Hypothalamus (tissue), 51 donors: ENCODE measurements around the gene SIAH3.

ENCODE experiments used
- DNase-seq, 51 donors: peaks; one replicate each; lab custom pipeline; 2025; lab: John Stamatoyannopoulos, UW

The SIAH3 gene

GRCh38 chr13:45863709-45864590 is 12.4 kb upstream of the SIAH3 start:
- DNase-seq = peak in 9 of 51 donors; percentile 7 to 62 (median 26)

- no peak for DNase-seq
Observed at GRCh38 chr13:45861322-45861721, 9.8 kb upstream of the SIAH3 start.

- no peak for DNase-seq
Observed at GRCh38 chr13:45860240-45860639, 8.7 kb upstream of the SIAH3 start.

GRCh38 chr13:45859705-45860104 is 8.2 kb upstream of the SIAH3 start:
- DNase-seq = no peak

GRCh38 chr13:45852494-45852893 is 941 bp upstream of the SIAH3 start:
- peak in 1 of 51 donors; percentile 3 for DNase-seq

- DNase-seq = no peak
Observed at GRCh38 chr13:45851956-45852355, 403 bp upstream of the SIAH3 start.

GRCh38 chr13:45850027-45850613 is 1.4 kb downstream of the SIAH3 start:
- DNase-seq = no peak

- DNase-seq = no peak
Observed at GRCh38 chr13:45849408-45849807, 2.1 kb downstream of the SIAH3 start.

GRCh38 chr13:45847554-45848224 is 3.9 kb downstream of the SIAH3 start:
- no peak for DNase-seq

- no peak for DNase-seq
Observed at GRCh38 chr13:45846681-45847080, 4.9 kb downstream of the SIAH3 start.

GRCh38 chr13:45838171-45838745 is 13.3 kb downstream of the SIAH3 start:
- DNase-seq = peak in 1 of 51 donors; percentile 32

GRCh38 chr13:45837111-45837510 is 14.4 kb downstream of the SIAH3 start:
- no peak for DNase-seq

GRCh38 chr13:45834411-45834994 is 17.1 kb downstream of the SIAH3 start:
- DNase-seq = no peak

GRCh38 chr13:45833663-45834375 is 17.7 kb downstream of the SIAH3 start:
- DNase-seq = peak in 13 of 51 donors; percentile 15 to 67 (median 35)

GRCh38 chr13:45833242-45833641 is 18.3 kb downstream of the SIAH3 start:
- no peak for DNase-seq

GRCh38 chr13:45831851-45832250 is 19.7 kb downstream of the SIAH3 start:
- no peak for DNase-seq

GRCh38 chr13:45830121-45830520 is 21.4 kb downstream of the SIAH3 start:
- DNase-seq = no peak

- no peak for DNase-seq
Observed at GRCh38 chr13:45828256-45828968, 23.1 kb downstream of the SIAH3 start.

GRCh38 chr13:45827318-45827717 is 24.2 kb downstream of the SIAH3 start:
- DNase-seq = no peak

GRCh38 chr13:45826731-45827130 is 24.8 kb downstream of the SIAH3 start:
- no peak for DNase-seq
